Activated CD8-positive, alpha-beta memory T cell treated with anti-CD3 and anti-CD28 coated beads for 24 hours (primary cell): ENCODE data around the gene SLC4A2.
"Not testable (repeated sequence)": the region's sequence is repeated elsewhere in the genome, so short reads cannot be mapped to it uniquely, and the experiment has no call there.

Experiments
- DNase-seq: peaks from one replicate; pipeline ENCODE4 v3.0.0-alpha.2; 2020

Gene SLC4A2

GRCh38 chr7:151024435-151025056 is 34.8 kb upstream of the SLC4A2 start, which contains the start of gene ATG9B:
TSS of gene ATG9B (minus strand) at chr7:151024494. CDS start at chr7:151024423, 71 bp downstream.
- no peak for DNase-seq

GRCh38 chr7:151025924-151026671 is 33.3 kb upstream of the SLC4A2 start:
- no peak for DNase-seq

- DNase-seq: not testable (repeated sequence)
Observed at GRCh38 chr7:151026771-151027727, 32.3 kb upstream of the SLC4A2 start.

- DNase-seq: not testable (repeated sequence)
Observed at GRCh38 chr7:151027728-151028130, 31.7 kb upstream of the SLC4A2 start.

- peak; percentile 99 for DNase-seq
Observed at GRCh38 chr7:151028131-151028947, 31.1 kb upstream of the SLC4A2 start, which contains the start of gene ABCB8. TSS of gene ABCB8 (plus strand) at chr7:151028450. CDS start at chr7:151028516, 66 bp downstream.

GRCh38 chr7:151028948-151029501 is 30.4 kb upstream of the SLC4A2 start:
- DNase-seq: no peak

GRCh38 chr7:151031011-151031410 is 28.4 kb upstream of the SLC4A2 start:
- DNase-seq: no peak

- no peak for DNase-seq
Observed at GRCh38 chr7:151032936-151033863, 26.2 kb upstream of the SLC4A2 start.

GRCh38 chr7:151033864-151034249 is 25.5 kb upstream of the SLC4A2 start:
- no peak for DNase-seq

GRCh38 chr7:151034312-151035025 is 24.9 kb upstream of the SLC4A2 start:
- no peak for DNase-seq

GRCh38 chr7:151035026-151035717 is 24.2 kb upstream of the SLC4A2 start:
- DNase-seq: no peak

GRCh38 chr7:151035902-151036301 is 23.5 kb upstream of the SLC4A2 start:
- no peak for DNase-seq

GRCh38 chr7:151038951-151039849 is 20.2 kb upstream of the SLC4A2 start:
- peak; percentile 87 for DNase-seq

- peak; percentile 59 for DNase-seq
Observed at GRCh38 chr7:151039850-151040548, 19.4 kb upstream of the SLC4A2 start.

GRCh38 chr7:151040616-151041375 is 18.6 kb upstream of the SLC4A2 start:
- no peak for DNase-seq

GRCh38 chr7:151043449-151043848 is 15.9 kb upstream of the SLC4A2 start:
- not testable (repeated sequence) for DNase-seq

GRCh38 chr7:151043959-151044358 is 15.4 kb upstream of the SLC4A2 start:
- DNase-seq: no peak
